Measurements from ENCODE around the gene PDGFA.

The PDGFA gene

DNA sequence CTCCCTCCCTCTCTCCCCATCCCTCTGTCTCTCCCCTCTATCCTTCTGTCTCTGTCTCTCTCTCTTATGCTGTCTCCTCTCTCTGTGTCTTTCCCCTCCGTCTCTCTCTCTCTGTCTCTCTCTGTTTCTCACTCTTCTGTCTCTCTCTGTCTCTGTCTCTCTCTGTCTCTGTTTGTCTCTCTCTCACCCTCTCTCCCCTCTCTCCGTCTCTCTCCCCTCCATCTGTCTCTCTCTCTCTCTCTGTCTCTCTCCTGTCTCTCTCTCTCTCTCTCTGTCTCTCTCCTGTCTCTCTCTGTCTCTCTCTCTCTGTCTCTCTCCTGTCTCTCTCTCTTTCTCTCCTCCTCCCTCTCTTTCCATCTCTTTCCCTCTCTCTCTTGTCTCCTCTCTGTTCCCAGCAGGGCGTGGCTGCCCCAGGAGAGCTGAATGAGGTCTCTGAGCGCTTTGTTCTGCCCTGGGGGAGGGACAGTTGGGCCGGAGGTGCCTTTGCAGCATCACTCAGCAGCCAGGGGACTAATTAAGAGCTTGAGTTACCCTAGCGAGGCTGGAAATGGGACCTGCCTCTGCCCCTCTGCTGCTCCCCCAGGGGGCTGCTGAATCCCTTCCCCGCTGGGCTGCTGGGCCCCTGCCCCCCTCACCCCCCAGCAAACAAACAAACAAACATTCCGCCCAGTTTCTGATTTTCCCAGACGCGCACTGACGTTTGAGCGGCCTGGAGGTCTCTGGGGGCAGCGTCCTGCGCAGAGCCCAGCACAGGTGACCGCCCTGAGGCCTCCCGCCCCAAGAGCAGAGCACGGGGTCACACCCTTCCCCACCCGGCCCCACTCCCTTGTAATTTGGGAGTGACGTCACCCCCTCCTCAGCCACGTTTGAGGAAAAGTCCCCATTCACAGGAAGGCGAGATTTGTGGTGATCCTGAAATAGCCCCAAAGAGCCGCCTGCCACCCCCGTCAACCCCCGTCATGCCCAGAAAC lies 68.1 kb downstream of the PDGFA start:
- DNase-seq (ENCODE audit: insufficient read length, low spot score) (no peak), FAIRE-seq (no peak)

GRCh38 chr7:450741-451140 lies 68.9 kb downstream of the PDGFA start:
- DNase-seq (ENCODE audit: insufficient read length, low spot score), result no peak
- FAIRE-seq, result no peak

DNA sequence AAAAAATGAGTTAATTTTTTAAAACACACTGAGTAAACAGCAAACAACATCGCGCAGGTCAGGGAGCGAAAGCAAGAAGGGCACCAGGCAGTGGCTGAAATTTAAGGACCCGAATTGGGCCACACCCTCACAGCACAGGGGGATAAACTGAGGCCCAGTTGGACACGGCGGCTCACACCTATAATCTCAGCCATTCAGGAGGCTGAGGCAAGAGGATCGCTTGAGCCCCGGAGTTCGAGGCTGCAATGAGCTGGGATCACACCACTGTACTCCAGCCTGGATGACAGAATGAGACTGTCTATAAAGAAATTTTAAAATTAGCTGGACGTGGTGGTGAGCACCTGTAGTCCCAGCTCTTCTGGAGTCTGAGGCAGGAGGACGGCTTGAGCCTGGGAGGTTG lies 69.6 kb downstream of the PDGFA start:
- FAIRE-seq, result no peak
- no peak for DNase-seq (ENCODE audit: insufficient read length, low spot score)

GRCh38 chr7:449324-450019 lies 70.2 kb downstream of the PDGFA start:
- no peak for FAIRE-seq
- no peak for DNase-seq (ENCODE audit: insufficient read length, low spot score)

GRCh38 chr7:447523-447922 lies 72.1 kb downstream of the PDGFA start:
- FAIRE-seq (no peak), DNase-seq (ENCODE audit: insufficient read length, low spot score) (no peak)

Data from HTR-8/SVneo (cell line).